Measurements from ENCODE around the gene CHCHD6. TPM values are rescaled to one million over a fixed set of nuclear protein-coding genes. Genes with fewer than 3 reads are reported as not detected.

CHCHD6 gene
- total RNA-seq, 2 experiments from 2014 or later = 15.0 to 16.2 TPM

- DNase-seq = no peak
- H3K27me3 Mint-ChIP-seq = no peaks in the 10 kb centered on the region
- H3K9me3 Mint-ChIP-seq = no peaks in the 10 kb centered on the region
- H3K36me3 Mint-ChIP-seq = no peaks in the 10 kb centered on the region
- peaks cover 1% of the 10 kb centered on the region for H3K4me1 Mint-ChIP-seq
- no peak overlapping the region for H3K27ac Mint-ChIP-seq
- no peak overlapping the region for H3K4me3 Mint-ChIP-seq
Observed at GRCh38 chr3:126959921-126960603, 256.0 kb downstream of the CHCHD6 start.

GRCh38 chr3:126960604-126960995 is 256.6 kb downstream of the CHCHD6 start:
- DNase-seq = no peak
- Mint-ChIP-seq H3K27ac (no peak overlapping the region), H3K4me3 (no peak overlapping the region), H3K27me3 (no peaks in the 10 kb centered on the region), H3K9me3 (no peaks in the 10 kb centered on the region), H3K4me1 (peaks cover 1% of the 10 kb centered on the region), H3K36me3 (no peaks in the 10 kb centered on the region)

GRCh38 chr3:126961191-126961790 is 257.3 kb downstream of the CHCHD6 start:
- no peaks in the 10 kb centered on the region for H3K36me3 Mint-ChIP-seq
- H3K27me3 Mint-ChIP-seq = no peaks in the 10 kb centered on the region
- no peak overlapping the region for H3K4me3 Mint-ChIP-seq
- DNase-seq = no peak
- no peaks in the 10 kb centered on the region for H3K9me3 Mint-ChIP-seq
- no peak overlapping the region for H3K27ac Mint-ChIP-seq
- H3K4me1 Mint-ChIP-seq = peaks cover 1% of the 10 kb centered on the region

- DNase-seq = no peak
- H3K4me1 Mint-ChIP-seq = no peaks in the 10 kb centered on the region
- H3K27me3 Mint-ChIP-seq = no peaks in the 10 kb centered on the region
- H3K36me3 Mint-ChIP-seq = no peaks in the 10 kb centered on the region
- H3K9me3 Mint-ChIP-seq = no peaks in the 10 kb centered on the region
- H3K27ac Mint-ChIP-seq = no peak overlapping the region
- no peak overlapping the region for H3K4me3 Mint-ChIP-seq
Observed at GRCh38 chr3:126961791-126962461, 257.9 kb downstream of the CHCHD6 start.

GRCh38 chr3:126962756-126963155 is 258.7 kb downstream of the CHCHD6 start:
- DNase-seq = no peak
- Mint-ChIP-seq H3K4me1 (no peaks in the 10 kb centered on the region), H3K27me3 (no peaks in the 10 kb centered on the region), H3K4me3 (no peak overlapping the region), H3K9me3 (no peaks in the 10 kb centered on the region), H3K36me3 (no peaks in the 10 kb centered on the region), H3K27ac (no peak overlapping the region)

GRCh38 chr3:126963261-126964190 is 259.5 kb downstream of the CHCHD6 start:
- no peaks in the 10 kb centered on the region for H3K27me3 Mint-ChIP-seq
- no peak for DNase-seq
- H3K4me1 Mint-ChIP-seq = no peaks in the 10 kb centered on the region
- no peak overlapping the region for H3K27ac Mint-ChIP-seq
- no peak overlapping the region for H3K4me3 Mint-ChIP-seq
- no peaks in the 10 kb centered on the region for H3K9me3 Mint-ChIP-seq
- no peaks in the 10 kb centered on the region for H3K36me3 Mint-ChIP-seq

- H3K27me3 Mint-ChIP-seq = no peaks in the 10 kb centered on the region
- H3K36me3 Mint-ChIP-seq = no peaks in the 10 kb centered on the region
- H3K4me1 Mint-ChIP-seq = no peaks in the 10 kb centered on the region
Observed at GRCh38 chr3:126964261-126964660, 260.2 kb downstream of the CHCHD6 start.

GRCh38 chr3:126964950-126965349 is 260.9 kb downstream of the CHCHD6 start:
- H3K9me3 Mint-ChIP-seq = no peaks in the 10 kb centered on the region
- no peaks in the 10 kb centered on the region for H3K27me3 Mint-ChIP-seq
- DNase-seq = no peak
- H3K36me3 Mint-ChIP-seq = no peaks in the 10 kb centered on the region
- H3K4me1 Mint-ChIP-seq = no peaks in the 10 kb centered on the region
- no peak overlapping the region for H3K4me3 Mint-ChIP-seq
- H3K27ac Mint-ChIP-seq = no peak overlapping the region

More at GRCh38 chr3:126964261-126964660, 260.2 kb downstream of the CHCHD6 start:
- Mint-ChIP-seq H3K27ac (no peak overlapping the region), H3K4me3 (no peak overlapping the region), H3K9me3 (no peaks in the 10 kb centered on the region)
- DNase-seq = no peak

GRCh38 chr3:126965526-126966080 is 261.6 kb downstream of the CHCHD6 start:
- Mint-ChIP-seq H3K4me3 (no peak overlapping the region), H3K36me3 (no peaks in the 10 kb centered on the region), H3K9me3 (no peaks in the 10 kb centered on the region), H3K27me3 (no peaks in the 10 kb centered on the region), H3K4me1 (no peaks in the 10 kb centered on the region), H3K27ac (no peak overlapping the region)
- no peak for DNase-seq

- Mint-ChIP-seq H3K27ac (no peak overlapping the region), H3K27me3 (no peaks in the 10 kb centered on the region), H3K4me3 (no peak overlapping the region), H3K36me3 (no peaks in the 10 kb centered on the region), H3K9me3 (no peaks in the 10 kb centered on the region), H3K4me1 (no peaks in the 10 kb centered on the region)
- DNase-seq = no peak
Observed at GRCh38 chr3:126967386-126967785, 263.3 kb downstream of the CHCHD6 start.

- Mint-ChIP-seq H3K4me3 (no peak overlapping the region), H3K27ac (no peak overlapping the region), H3K9me3 (no peaks in the 10 kb centered on the region), H3K36me3 (no peaks in the 10 kb centered on the region), H3K27me3 (peaks cover 4% of the 10 kb centered on the region), H3K4me1 (no peaks in the 10 kb centered on the region)
- DNase-seq = no peak
Observed at GRCh38 chr3:126968391-126969390, 264.7 kb downstream of the CHCHD6 start.

- H3K4me1 Mint-ChIP-seq = no peaks in the 10 kb centered on the region
- no peak overlapping the region for H3K27ac Mint-ChIP-seq
- peaks cover 4% of the 10 kb centered on the region for H3K27me3 Mint-ChIP-seq
- DNase-seq = no peak
- H3K4me3 Mint-ChIP-seq = no peak overlapping the region
- peaks cover 3% of the 10 kb centered on the region for H3K9me3 Mint-ChIP-seq
- H3K36me3 Mint-ChIP-seq = peaks cover under 1% of the 10 kb centered on the region
Observed at GRCh38 chr3:126969586-126969985, 265.5 kb downstream of the CHCHD6 start.

- no peak overlapping the region for H3K27ac Mint-ChIP-seq
Observed at GRCh38 chr3:126970101-126970500, 266.1 kb downstream of the CHCHD6 start.

GRCh38 chr3:126970921-126971320 is 266.9 kb downstream of the CHCHD6 start:
- no peak overlapping the region for H3K27ac Mint-ChIP-seq
- no peak overlapping the region for H3K4me3 Mint-ChIP-seq
- peaks cover 11% of the 10 kb centered on the region for H3K27me3 Mint-ChIP-seq
- H3K4me1 Mint-ChIP-seq = no peaks in the 10 kb centered on the region
- H3K36me3 Mint-ChIP-seq = peaks cover 7% of the 10 kb centered on the region
- no peak for DNase-seq
- H3K9me3 Mint-ChIP-seq = peaks cover 11% of the 10 kb centered on the region

More at GRCh38 chr3:126970101-126970500, 266.1 kb downstream of the CHCHD6 start:
- peaks cover 9% of the 10 kb centered on the region for H3K27me3 Mint-ChIP-seq
- DNase-seq = no peak
- H3K4me1 Mint-ChIP-seq = no peaks in the 10 kb centered on the region
- H3K9me3 Mint-ChIP-seq = peaks cover 8% of the 10 kb centered on the region
- H3K4me3 Mint-ChIP-seq = no peak overlapping the region
- H3K36me3 Mint-ChIP-seq = peaks cover 5% of the 10 kb centered on the region
